ENCODE results near the gene OPTN.

DNA sequence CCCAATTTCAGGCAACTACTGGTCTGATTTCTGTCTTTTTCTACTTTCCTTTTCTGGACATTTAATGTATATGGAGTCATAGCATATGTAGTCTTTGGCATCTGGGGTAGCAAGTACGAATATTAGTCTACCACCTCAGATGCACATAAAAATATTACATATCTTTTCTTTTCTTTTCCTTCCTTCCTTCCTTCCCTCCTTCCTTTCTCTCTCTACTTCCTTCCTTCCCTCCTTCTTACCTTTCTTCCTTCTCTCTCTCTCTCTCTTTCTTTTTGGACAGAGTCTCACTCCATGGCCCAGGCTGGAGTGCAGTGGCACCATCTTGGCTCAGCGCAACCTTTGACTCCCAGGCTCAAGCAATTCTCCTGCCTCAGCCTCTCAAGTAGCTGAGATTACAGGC lies 4.0 kb upstream of the OPTN start:
- TF ChIP-seq CTCF (IDR thresholded peaks at IDR 0.05) (no peak), POLR2A (IDR thresholded peaks at IDR 0.05) (no peak)
